HepG2 (cell line): ENCODE measurements around the gene SLC9A4.

Experiments used
- CHCHD3 ChIP-seq: sonication (generic); formaldehyde crosslinking; IDR thresholded peaks from 2 replicates; pipeline ENCODE4 v1.8.0; 2022; ENCODE audit warnings: mild to moderate bottlenecking, missing genetic modification reagents, moderate library complexity
- CREB1 ChIP-seq, 2 experiments: fragments of 450-650 bp in 1 of 2; IDR thresholded peaks; 2 replicates each; pipeline ENCODE4 v1.6.1; 2016 to 2017; ENCODE audit warnings: control low read depth in 1 of 2, mild to moderate bottlenecking in 1 of 2, missing compliant biosample characterization in 1 of 2, missing genetic modification characterization in 1 of 2
- ESRRA ChIP-seq: sonication (generic); formaldehyde crosslinking; IDR thresholded peaks from 2 replicates; pipeline ENCODE4 v1.5.1; 2020; ENCODE audit warnings: mild to moderate bottlenecking, low read depth, missing genetic modification reagents
- FOXK1 ChIP-seq: sonication (generic); formaldehyde crosslinking; IDR thresholded peaks from 2 replicates; pipeline ENCODE4 v1.4.0; 2020; ENCODE audit warnings: low read depth, missing genetic modification reagents, borderline replicate concordance
- KLF12 ChIP-seq: sonication (generic); formaldehyde crosslinking; IDR thresholded peaks from 2 replicates; pipeline ENCODE4 v1.4.0; 2020; ENCODE audit warnings: missing genetic modification reagents, borderline replicate concordance
- NR2F6 ChIP-seq, 2 experiments: IDR thresholded peaks; 2 replicates each; pipeline ENCODE4 v1.6.1; 2016; ENCODE audit warnings: antibody characterized with exemption in 1 of 2, mild to moderate bottlenecking in 1 of 2
- SNAI1 ChIP-seq: sonication (generic); formaldehyde crosslinking; IDR thresholded peaks from 2 replicates; pipeline ENCODE4 v1.5.0; 2020; ENCODE audit warnings: mild to moderate bottlenecking, missing genetic modification reagents, borderline replicate concordance
- SNRNP70 ChIP-seq: fragments of 200-400 bp; formaldehyde crosslinking; IDR thresholded peaks from 2 replicates; pipeline ENCODE4 v1.6.1; 2017; ENCODE audit warnings: mild to moderate bottlenecking, low read depth, low read length, moderate library complexity
- SP2 ChIP-seq: sonication (generic); formaldehyde crosslinking; IDR thresholded peaks from 2 replicates; pipeline ENCODE4 v1.5.1; 2020; ENCODE audit warnings: mild to moderate bottlenecking, missing genetic modification reagents
- TCF7L2 ChIP-seq: IDR thresholded peaks from 2 replicates; pipeline ENCODE4 v1.6.1; 2011; ENCODE audit warnings: mild to moderate bottlenecking, low read depth, low read length, moderate library complexity
- ZNF7 ChIP-seq: IDR thresholded peaks from 2 replicates; pipeline ENCODE4 v1.6.1; 2016; ENCODE audit warnings: missing biosample characterization, missing genetic modification reagents
- TF ChIP-seq, protein P1 (sequence below): sonication (generic); formaldehyde crosslinking; IDR thresholded peaks from 2 replicates; pipeline ENCODE4 v1.8.0; 2022; ENCODE audit warnings: missing genetic modification reagents, mild to moderate bottlenecking, inconsistent platforms, borderline replicate concordance
- TF ChIP-seq, protein P2 (sequence below): IDR thresholded peaks from 2 replicates; pipeline ENCODE4 v1.6.1; 2016; ENCODE audit warnings: missing genetic modification reagents, missing compliant biosample characterization
- TF ChIP-seq, protein P3 (sequence below): sonication (generic); formaldehyde crosslinking; IDR thresholded peaks from 2 replicates; pipeline ENCODE4 v1.5.0; 2020; ENCODE audit warnings: mild to moderate bottlenecking, missing genetic modification reagents, moderate library complexity

DNA sequence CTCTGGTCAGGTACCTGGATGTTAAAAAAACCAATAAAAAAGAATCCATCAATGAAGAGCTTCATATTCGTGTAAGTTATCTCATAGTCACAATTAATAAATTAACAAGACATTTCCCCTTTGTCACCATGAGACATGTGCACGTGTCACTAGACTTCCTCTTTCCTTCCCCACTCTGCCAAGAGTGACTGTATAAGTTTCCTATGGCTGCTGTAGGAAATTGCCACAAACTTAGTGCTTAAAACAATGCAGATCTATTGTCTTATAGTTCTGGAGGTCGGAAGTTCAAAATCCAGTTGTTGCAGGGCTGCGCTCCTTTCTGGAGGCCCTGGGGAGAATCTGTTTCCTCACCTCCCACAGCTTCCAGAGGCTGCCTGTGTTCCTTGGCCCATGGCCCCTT, 35.8 kb downstream of the SLC9A4 start:
- TF ChIP-seq NR2F6 (IDR thresholded peaks at IDR 0.05) (no peak), NR2F6 (CRISPR knock-in tag; IDR thresholded peaks at IDR 0.05) (no peak), SP2 (CRISPR knock-in tag) (no peak), TCF7L2 (no peak), CREB1 (IDR thresholded peaks at IDR 0.05) (no peak), CREB1 (CRISPR knock-in tag; IDR thresholded peaks at IDR 0.05) (no peak), ZNF7 (no peak), FOXK1 (CRISPR knock-in tag) (no peak), CHCHD3 (no peak), ESRRA (CRISPR knock-in tag) (no peak), KLF12 (CRISPR knock-in tag) (no peak), SNRNP70 (no peak), SNAI1 (no peak)
- TF ChIP-seq, protein P1, sequence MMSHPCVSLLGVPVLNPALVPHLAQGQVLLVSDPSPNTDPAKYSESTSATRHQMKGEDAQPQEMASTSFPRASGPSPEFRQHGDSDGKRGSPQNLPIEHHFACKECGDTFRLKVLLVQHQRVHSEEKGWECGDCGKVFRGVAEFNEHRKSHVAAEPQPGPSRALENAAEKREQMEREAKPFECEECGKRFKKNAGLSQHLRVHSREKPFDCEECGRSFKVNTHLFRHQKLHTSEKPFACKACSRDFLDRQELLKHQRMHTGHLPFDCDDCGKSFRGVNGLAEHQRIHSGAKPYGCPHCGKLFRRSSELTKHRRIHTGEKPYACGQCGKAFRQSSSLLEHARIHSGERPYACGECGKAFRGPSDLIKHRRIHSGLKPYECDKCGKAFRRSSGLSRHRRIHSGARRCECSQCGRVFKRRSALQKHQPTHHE (CRISPR knock-in tag) = no peak
- TF ChIP-seq, protein P2, sequence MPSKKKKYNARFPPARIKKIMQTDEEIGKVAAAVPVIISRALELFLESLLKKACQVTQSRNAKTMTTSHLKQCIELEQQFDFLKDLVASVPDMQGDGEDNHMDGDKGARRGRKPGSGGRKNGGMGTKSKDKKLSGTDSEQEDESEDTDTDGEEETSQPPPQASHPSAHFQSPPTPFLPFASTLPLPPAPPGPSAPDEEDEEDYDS (CRISPR knock-in tag) = no peak
- TF ChIP-seq, protein P3, sequence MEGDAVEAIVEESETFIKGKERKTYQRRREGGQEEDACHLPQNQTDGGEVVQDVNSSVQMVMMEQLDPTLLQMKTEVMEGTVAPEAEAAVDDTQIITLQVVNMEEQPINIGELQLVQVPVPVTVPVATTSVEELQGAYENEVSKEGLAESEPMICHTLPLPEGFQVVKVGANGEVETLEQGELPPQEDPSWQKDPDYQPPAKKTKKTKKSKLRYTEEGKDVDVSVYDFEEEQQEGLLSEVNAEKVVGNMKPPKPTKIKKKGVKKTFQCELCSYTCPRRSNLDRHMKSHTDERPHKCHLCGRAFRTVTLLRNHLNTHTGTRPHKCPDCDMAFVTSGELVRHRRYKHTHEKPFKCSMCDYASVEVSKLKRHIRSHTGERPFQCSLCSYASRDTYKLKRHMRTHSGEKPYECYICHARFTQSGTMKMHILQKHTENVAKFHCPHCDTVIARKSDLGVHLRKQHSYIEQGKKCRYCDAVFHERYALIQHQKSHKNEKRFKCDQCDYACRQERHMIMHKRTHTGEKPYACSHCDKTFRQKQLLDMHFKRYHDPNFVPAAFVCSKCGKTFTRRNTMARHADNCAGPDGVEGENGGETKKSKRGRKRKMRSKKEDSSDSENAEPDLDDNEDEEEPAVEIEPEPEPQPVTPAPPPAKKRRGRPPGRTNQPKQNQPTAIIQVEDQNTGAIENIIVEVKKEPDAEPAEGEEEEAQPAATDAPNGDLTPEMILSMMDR (CRISPR knock-in tag) = no peak
